Liver (tissue), 3 donors: ENCODE results near the gene ENPP3.

ENCODE experiments used
- CTCF ChIP-seq: fragments of 150-350 bp; IDR thresholded peaks from 2 replicates; pipeline ENCODE4 v1.5.1; 2017; ENCODE audit warnings: improper control_type of control experiment, low read depth, low read length; ENCODE audit not compliant: missing input control
- EGR1 ChIP-seq, 2 donors: IDR thresholded peaks; 2 replicates each; pipeline ENCODE4 v1.6.1; 2016 to 2018; ENCODE audit warnings: antibody characterized with exemption in 2 of 2, low read depth in 2 of 2
- FOXA1 ChIP-seq: IDR thresholded peaks from 2 replicates; pipeline ENCODE4 v1.6.1; 2016; ENCODE audit warnings: antibody characterized with exemption
- GABPA ChIP-seq, 2 donors: IDR thresholded peaks in 1 of 2; conservative IDR thresholded peaks in 1 of 2; 2 replicates each; pipeline ENCODE4 v1.6.1; 2016; ENCODE audit warnings: antibody characterized with exemption in 2 of 2, mild to moderate bottlenecking in 1 of 2, moderate library complexity in 1 of 2
- HNF4G ChIP-seq: IDR thresholded peaks from 2 replicates; pipeline ENCODE4 v1.6.1; 2016; ENCODE audit warnings: antibody characterized with exemption
- JUND ChIP-seq, 2 donors: IDR thresholded peaks; 2 replicates each; pipeline ENCODE4 v1.6.1; 2016; ENCODE audit warnings: antibody characterized with exemption in 2 of 2
- MAX ChIP-seq: IDR thresholded peaks from 2 replicates; pipeline ENCODE4 v1.6.1; 2016; ENCODE audit warnings: antibody characterized with exemption
- REST ChIP-seq: IDR thresholded peaks from 2 replicates; pipeline ENCODE4 v1.6.1; 2016; ENCODE audit warnings: antibody characterized with exemption, mild to moderate bottlenecking
- SP1 ChIP-seq: IDR thresholded peaks from 2 replicates; pipeline ENCODE4 v1.6.1; 2018; ENCODE audit warnings: antibody characterized with exemption, mild to moderate bottlenecking
- TAF1 ChIP-seq: conservative IDR thresholded peaks from 2 replicates; pipeline ENCODE4 v1.6.1; 2016; ENCODE audit warnings: antibody characterized with exemption, mild to moderate bottlenecking
- YY1 ChIP-seq: IDR thresholded peaks from 2 replicates; pipeline ENCODE4 v1.6.1; 2016; ENCODE audit warnings: antibody characterized with exemption, mild to moderate bottlenecking
- ZBTB33 ChIP-seq: IDR thresholded peaks from 2 replicates; pipeline ENCODE4 v1.6.1; 2016; ENCODE audit warnings: antibody characterized with exemption
- donor health status: healthy.
- donor health status: healthy.

- TF ChIP-seq CTCF (no peak), GABPA (IDR thresholded peaks at IDR 0.05 in 1 of 2, conservative IDR thresholded peaks at IDR 0.05 in 1 of 2) (no peak), YY1 (no peak), EGR1 (IDR thresholded peaks at IDR 0.05; ENCODE audit: low read depth in 2 of 2) (no peak), TAF1 (no peak), SP1 (no peak), REST (no peak), ZBTB33 (no peak), MAX (no peak), HNF4G (no peak), JUND (IDR thresholded peaks at IDR 0.05) (no peak), FOXA1 (no peak)
Measured at GRCh38 chr6:131678442-131678841, 41.3 kb downstream of the ENPP3 start.
